GM19238 (cell line): ENCODE results near the gene DCAF7.

Source experiments
- DNase-seq: peaks from one replicate; pipeline ENCODE4 v3.0.0; 2011; ENCODE audit warnings: low spot score; ENCODE audit not compliant: insufficient read length

Gene DCAF7

GRCh38 chr17:63544467-63545301, 5.6 kb upstream of the DCAF7 start:
- no peak for DNase-seq

- DNase-seq, result no peak
These were observed 3.8 kb upstream of the DCAF7 start for GRCh38 chr17:63546308-63547082.

DNA sequence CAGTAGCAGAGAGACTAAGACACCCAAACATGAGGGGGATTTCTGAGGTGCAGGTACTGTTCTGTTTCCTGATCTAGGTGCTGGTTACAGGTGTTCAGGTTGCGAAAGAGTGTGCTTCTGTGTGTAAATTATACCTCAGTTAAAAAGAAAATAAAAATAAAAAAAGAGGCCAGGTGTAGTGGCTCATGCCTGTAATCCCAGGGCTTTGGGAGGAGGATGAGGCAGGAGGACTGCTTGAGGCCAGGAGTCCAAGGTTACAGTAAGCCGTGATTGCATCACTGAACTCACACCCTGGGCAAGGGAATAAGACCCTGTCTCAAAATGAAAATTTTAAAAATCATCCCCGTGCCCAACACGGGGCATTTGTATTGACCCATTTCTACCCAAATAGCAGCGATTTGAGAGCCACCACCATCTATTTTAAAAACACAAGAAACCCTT, 3.2 kb upstream of the DCAF7 start:
- no peak for DNase-seq

DNA sequence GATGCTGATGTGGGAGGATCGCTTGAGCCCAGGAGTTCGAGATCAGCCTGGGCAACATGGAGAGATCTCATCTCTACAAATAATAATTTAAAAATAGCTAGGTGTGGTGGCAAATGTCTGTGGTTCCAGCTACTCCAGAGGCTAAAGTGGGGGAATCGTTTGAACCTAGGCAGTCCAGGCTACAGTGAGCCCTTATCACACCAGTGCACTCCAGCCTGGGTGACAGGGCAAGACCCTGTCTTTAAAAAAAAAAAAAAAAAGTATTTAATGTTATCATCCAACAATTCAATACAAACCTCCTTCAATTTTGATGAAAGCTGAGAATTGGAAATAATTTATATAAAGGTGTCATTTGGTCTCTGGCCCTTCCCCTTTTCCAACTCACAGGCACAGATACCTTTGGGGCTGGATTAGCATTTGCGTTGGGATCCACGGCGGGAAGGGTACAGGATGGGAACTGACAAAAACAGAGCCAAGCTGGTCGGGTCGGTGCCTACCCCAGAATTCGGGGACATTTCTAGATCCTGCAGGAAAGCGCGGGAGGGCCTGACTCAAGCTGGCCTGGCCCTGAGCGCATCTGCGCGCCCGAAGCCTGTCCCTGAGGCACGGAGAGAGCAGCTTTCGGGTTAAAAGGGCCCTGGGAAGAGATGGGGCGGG, 860 bp upstream of the DCAF7 start:
- no peak for DNase-seq

- no peak for DNase-seq
These were observed 751 bp downstream of the DCAF7 start for GRCh38 chr17:63550817-63551639.

DNA sequence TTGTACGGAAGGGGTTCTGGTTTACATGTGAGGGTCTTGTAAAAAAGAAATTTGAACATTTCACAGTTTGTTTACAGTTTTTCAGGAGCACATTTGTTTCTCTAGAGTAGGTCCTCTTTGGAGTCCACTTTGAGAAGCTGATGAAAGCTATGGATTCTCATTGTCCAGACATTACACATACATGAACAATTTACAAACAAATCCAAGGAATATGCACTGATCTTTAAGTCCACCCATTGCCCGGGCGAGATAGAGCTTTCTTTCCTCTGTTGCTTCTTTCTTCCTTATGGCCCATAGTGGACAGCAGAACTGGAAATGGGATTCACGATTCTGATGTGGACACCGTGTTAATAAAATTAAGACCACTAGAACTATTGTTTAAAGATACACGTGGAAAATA, 1.9 kb downstream of the DCAF7 start:
- DNase-seq, result no peak

DNA sequence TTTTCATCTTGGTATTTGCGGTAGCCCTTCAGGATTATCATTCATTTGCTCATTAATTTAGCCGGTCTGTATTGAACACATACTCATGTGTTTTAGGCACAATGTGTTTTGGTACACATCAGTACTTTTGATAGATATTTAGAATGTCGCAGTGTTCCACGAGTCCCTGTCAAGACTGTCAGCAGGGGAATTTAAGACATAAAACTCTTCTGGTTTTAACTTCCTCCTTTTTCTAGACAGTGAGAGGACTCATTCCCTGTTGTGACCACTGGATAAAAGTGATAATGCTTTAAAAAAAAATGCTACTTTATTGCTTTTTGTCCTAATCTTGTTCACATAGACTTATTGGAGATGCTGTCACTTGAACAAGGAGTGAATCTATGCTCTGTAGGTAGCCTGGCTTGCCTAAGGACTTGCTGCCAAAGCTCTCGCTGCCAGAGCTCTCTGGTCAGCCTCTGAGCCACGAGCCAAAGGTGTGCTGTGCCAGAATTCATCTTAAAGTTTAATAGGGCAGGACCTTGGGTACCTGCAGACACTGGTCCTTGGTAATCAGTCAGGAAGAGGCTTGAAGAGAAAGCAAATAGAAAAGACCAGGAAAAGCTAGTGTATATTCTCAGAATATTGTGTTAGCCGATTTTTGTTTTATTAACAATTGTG, 5.4 kb downstream of the DCAF7 start:
- no peak for DNase-seq

- no peak for DNase-seq
These were observed 7.1 kb downstream of the DCAF7 start for GRCh38 chr17:63557416-63557815.

DNA sequence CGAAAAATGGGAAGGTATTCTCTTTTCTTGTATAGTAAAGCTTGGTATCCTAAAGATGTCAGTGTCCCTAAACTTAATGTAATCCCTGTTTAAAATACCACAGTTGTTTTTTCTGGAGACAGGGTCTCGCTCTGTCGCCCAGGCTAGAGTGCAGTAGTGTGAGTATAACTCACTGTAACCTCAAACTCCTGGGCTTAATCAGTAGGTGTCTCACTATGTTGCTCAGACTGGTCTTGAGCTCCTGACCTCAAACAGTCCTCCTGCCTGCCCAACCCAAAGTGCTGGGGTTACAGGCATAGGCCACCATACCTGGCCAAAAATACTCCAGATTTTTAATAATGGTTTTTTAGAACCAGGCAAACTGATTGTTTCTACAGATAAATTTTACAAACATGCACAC, 8.2 kb downstream of the DCAF7 start:
- DNase-seq, result no peak

DNA sequence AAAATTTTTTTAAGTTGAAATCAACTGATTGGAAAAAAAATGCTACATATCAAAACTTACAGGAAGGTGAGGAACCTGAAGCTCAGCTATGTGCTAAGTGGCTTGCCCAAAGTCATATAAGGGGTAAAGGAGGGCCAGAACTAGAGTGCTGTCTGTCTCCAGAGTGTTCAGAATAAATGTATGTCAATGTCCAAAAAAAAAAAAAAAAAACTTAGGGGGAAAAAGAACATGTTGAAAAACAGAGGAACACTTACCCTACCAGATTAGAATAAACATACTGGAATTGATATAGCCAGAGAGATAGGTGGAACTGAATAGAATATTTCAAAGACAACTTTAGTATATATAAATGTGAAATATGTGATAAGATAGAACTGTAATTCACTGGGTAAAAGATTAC, 11.5 kb downstream of the DCAF7 start:
- no peak for DNase-seq

DNA sequence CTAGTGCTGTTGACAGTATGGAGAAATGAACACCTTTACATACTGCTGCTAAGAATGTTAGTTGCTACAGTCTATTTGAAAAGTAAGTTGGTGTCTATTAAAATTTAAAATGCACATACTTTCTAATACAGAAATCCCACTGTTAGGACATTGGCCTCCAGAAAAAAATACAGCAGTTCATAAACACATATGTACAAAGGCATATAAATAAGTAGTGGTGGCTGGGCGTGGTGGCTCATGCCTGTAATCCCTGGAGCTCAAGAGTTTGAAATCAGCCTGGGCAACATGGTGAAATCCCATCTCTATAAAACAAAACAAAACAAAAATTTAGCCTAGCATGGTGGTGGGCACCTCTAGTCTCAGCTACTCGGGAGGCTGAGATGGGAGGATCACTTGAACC, 13.1 kb downstream of the DCAF7 start:
- DNase-seq, result no peak

DNA sequence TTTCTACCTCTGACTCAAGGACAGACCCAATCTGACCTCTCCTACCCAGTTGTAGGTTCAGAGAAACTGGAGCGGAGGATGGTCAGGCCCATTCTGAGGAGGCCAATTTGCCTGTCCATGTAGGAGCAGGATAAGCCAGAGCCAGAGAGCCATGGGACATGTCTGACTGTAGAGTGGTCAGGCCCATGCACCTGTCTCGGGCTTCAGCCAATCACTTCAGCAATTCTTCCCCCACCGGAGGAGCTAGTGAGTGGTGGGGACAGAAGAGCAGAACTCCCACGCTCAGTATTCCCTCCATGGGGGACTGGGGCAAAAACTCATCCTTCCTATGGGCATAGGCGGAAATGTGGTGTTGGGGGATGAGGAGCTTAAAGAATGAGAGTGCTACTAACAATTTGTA, 14.3 kb downstream of the DCAF7 start:
- DNase-seq, result no peak

DNA sequence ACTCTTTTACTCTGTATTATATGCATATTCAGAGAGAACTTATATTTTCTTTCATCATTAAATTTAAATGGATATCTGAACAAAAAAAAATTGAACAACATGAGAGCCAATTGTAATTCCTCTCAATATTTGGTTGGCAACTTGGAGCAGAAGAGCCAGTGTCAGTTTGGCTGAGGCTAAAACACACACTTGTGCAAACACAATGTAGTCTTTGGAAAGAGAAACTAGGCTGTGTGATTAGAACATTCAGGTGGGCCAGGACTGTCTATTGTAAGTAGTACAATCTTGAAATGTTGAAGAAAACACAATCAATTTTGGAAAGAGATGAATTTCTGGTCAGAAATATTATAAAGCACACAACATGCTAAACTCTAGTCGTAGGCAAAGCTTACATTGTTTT, 17.0 kb downstream of the DCAF7 start:
- no peak for DNase-seq

GRCh38 chr17:63568563-63568962, 18.3 kb downstream of the DCAF7 start:
- DNase-seq, result no peak

DNA sequence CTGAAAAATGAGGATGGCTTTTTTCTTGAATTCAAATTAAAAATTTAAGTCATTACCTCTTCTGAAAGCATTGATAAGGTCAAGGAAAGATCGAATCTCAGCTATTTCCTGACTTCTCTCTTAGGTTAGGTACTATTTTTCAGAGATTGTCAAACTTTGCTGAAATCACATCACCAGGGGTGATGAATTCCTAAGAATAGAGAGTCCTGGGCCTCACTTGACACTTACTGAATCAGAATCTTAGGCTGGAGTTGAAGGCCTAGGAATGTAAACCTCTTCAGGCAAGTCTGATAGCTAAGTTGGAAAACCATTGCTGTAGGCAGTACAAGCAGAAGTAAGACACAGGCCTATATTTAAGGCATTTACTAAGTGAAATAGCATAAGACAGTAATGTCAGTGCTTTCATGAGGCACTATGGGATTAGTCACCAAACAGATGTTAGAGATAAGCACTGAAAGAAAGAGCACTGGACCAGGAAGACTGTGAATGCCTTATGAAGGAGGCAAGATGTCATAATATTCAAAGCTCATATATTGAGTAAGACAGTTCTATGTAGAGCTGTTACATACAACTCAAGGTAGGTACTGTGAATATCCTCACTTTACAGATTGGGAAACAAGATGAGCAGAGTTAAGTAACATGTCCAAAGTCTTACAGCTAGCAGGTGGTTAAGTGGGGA, 21.5 kb downstream of the DCAF7 start:
- DNase-seq, result no peak

DNA sequence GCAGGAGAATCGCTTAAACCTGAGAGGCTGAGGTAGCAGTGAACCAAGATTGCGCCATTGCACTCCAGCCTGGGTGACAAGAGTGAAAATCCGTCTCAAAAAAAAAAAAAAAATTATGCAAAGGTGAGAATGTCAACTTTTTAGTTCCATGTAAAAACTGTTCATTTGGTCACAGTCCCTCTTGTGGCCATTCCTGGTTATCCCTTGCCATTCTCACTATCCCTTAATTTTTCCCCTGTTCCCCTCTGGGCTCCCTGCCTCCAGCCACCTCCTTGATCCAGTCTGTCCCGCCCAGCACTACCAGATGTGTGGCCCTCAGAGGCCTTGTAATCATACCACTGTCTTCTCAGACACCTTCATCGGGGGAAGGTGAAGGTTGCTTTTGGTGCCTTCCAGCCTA, 23.4 kb downstream of the DCAF7 start:
- DNase-seq, result no peak

GRCh38 chr17:63578027-63578768, 27.9 kb downstream of the DCAF7 start:
- DNase-seq, result no peak

GRCh38 chr17:63578769-63579111, 28.5 kb downstream of the DCAF7 start:
- DNase-seq, result no peak

GRCh38 chr17:63579633-63580032, 29.4 kb downstream of the DCAF7 start:
- DNase-seq, result no peak

GRCh38 chr17:63587770-63588169, 37.5 kb downstream of the DCAF7 start:
- DNase-seq, result no peak
